GM20000 (cell line): Measurements from ENCODE around the gene KLF13.

Experiments
- DNase-seq: peaks from one replicate; pipeline ENCODE4 v3.0.0; 2012; ENCODE audit warnings: low spot score
- CTCF ChIP-seq: IDR thresholded peaks from 2 replicates; pipeline ENCODE4 v1.5.1; 2012; ENCODE audit warnings: mild to moderate bottlenecking, control low read depth; ENCODE audit errors: extremely low read depth, missing control alignments

Gene KLF13

GRCh38 chr15:31311735-31312619 lies 14.7 kb upstream of the KLF13 start:
- DNase-seq, result no peak
- TF ChIP-seq CTCF, result no peak

GRCh38 chr15:31313223-31313622 lies 13.4 kb upstream of the KLF13 start:
- DNase-seq, result no peak
- no peak for TF ChIP-seq CTCF

- DNase-seq, result no peak
Measured at GRCh38 chr15:31314380-31314779, 12.3 kb upstream of the KLF13 start.

GRCh38 chr15:31316135-31316795 lies 10.4 kb upstream of the KLF13 start:
- no peak for DNase-seq
- TF ChIP-seq CTCF, result no peak

More at GRCh38 chr15:31314380-31314779, 12.3 kb upstream of the KLF13 start:
- no peak for TF ChIP-seq CTCF

GRCh38 chr15:31317017-31317416 lies 9.6 kb upstream of the KLF13 start:
- DNase-seq, result no peak
- no peak for TF ChIP-seq CTCF

GRCh38 chr15:31317421-31318327 lies 9.0 kb upstream of the KLF13 start:
- TF ChIP-seq CTCF, result no peak
- no peak for DNase-seq

GRCh38 chr15:31318429-31318828 lies 8.2 kb upstream of the KLF13 start:
- no peak for DNase-seq

More at GRCh38 chr15:31318429-31318828, 8.2 kb upstream of the KLF13 start:
- no peak for TF ChIP-seq CTCF
